Fibroblast of pulmonary artery (primary cell): ENCODE measurements around the gene KCNMA1.

ENCODE experiments used
- DNase-seq: peaks from one replicate; pipeline ENCODE4 v3.0.0-alpha.2; 2010; ENCODE audit warnings: low read depth
- H3K4me3 ChIP-seq: replicated peaks from 2 replicates; pipeline ENCODE4 v1.5.1; 2011; ENCODE audit warnings: low read depth, mild to moderate bottlenecking, control low read depth, low read length, moderate library complexity
- TF ChIP-seq, protein P1 (sequence below): IDR thresholded peaks from 2 replicates; pipeline ENCODE4 v1.5.1; 2011; ENCODE audit warnings: mild to moderate bottlenecking, control low read depth, low read length, inconsistent platforms; ENCODE audit errors: missing control alignments

KCNMA1 gene

DNA sequence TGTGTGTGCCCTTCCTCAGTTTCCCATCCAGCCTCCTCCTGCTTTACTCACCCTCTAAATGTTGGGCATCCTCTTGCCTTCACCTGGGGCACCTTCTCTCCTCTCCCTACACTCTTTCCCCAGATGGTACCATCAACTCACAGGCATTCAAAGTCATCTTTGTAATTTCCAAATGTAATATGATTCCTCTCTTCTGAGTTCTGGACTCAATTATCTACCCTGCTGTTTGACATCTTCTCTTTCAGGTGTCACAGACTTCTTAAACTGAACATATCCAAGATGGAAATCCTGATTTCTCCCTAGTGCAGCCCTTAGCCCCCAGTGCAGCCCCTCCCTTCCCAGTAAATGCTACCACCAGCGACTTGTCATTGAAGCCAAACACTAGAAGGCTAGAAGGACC, 422.8 kb downstream of the KCNMA1 start:
- no peak overlapping the region for H3K4me3 ChIP-seq
- TF ChIP-seq, protein P1, sequence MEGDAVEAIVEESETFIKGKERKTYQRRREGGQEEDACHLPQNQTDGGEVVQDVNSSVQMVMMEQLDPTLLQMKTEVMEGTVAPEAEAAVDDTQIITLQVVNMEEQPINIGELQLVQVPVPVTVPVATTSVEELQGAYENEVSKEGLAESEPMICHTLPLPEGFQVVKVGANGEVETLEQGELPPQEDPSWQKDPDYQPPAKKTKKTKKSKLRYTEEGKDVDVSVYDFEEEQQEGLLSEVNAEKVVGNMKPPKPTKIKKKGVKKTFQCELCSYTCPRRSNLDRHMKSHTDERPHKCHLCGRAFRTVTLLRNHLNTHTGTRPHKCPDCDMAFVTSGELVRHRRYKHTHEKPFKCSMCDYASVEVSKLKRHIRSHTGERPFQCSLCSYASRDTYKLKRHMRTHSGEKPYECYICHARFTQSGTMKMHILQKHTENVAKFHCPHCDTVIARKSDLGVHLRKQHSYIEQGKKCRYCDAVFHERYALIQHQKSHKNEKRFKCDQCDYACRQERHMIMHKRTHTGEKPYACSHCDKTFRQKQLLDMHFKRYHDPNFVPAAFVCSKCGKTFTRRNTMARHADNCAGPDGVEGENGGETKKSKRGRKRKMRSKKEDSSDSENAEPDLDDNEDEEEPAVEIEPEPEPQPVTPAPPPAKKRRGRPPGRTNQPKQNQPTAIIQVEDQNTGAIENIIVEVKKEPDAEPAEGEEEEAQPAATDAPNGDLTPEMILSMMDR = no peak
- no peak for DNase-seq

GRCh38 chr10:77212632-77213031, 425.0 kb downstream of the KCNMA1 start:
- TF ChIP-seq, protein P1 = no peak
- no peak overlapping the region for H3K4me3 ChIP-seq
- no peak for DNase-seq

GRCh38 chr10:77210645-77211044, 427.0 kb downstream of the KCNMA1 start:
- no peak overlapping the region for H3K4me3 ChIP-seq
- no peak for DNase-seq
- TF ChIP-seq, protein P1 = no peak

GRCh38 chr10:77208684-77209256, 428.8 kb downstream of the KCNMA1 start:
- no peak for DNase-seq
- TF ChIP-seq, protein P1 = no peak
- H3K4me3 ChIP-seq = no peak overlapping the region

DNA sequence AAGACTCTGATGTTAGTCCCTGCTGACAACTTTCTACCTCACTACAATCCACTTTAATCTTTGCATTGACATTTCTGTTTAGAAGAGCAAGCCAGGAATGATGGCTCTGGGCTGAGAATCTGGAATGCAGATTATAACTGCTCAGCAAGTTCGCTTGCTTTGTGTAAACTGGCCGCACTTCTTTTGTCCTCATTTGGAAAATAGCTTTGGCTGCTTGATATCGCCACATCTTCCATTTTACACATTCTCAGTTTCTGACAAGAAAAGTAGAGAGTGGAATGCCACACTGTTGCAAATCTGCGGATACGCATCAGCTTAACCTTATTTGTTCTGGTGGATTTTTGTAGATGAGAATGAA, 429.8 kb downstream of the KCNMA1 start:
- no peak for DNase-seq
- H3K4me3 ChIP-seq = no peak overlapping the region
- TF ChIP-seq, protein P1 = no peak

- no peak for DNase-seq
- no peak overlapping the region for H3K4me3 ChIP-seq
- TF ChIP-seq, protein P1 = no peak
These were observed 430.3 kb downstream of the KCNMA1 start for GRCh38 chr10:77207182-77207827.

DNA sequence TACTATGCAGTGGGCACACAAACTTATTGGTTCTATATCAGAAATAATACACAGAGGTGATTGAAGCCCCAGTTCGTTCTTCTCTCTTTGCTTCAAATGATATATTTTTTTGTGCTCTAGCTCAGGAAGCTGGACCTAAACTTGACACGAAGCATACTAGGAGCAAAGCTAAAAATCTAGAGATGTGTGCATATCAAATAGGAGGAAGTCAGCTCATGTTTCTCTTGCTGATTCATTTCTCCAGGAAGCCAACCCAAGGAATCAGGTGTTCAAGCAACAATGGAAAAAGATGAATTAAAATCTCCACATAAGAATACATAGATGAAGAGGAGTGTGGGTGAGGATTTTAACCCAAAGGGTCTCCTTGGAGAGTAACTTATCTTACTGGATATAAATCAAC, 432.5 kb downstream of the KCNMA1 start:
- no peak overlapping the region for H3K4me3 ChIP-seq
- TF ChIP-seq, protein P1 = no peak
- DNase-seq = no peak
